Activated CD8-positive, alpha-beta T cell treated with anti-CD3 and anti-CD28 coated beads, Interleukin-2, amount 10 ng/mL, durations not matched to agents 7 days and 5 days (primary cell): Measurements from ENCODE around the gene GIT2. TPM values are rescaled to one million over a fixed set of nuclear protein-coding genes. Genes with fewer than 3 reads are reported as not detected.
A peak's percentile ranks its signal among the peaks of the same experiment; 100 is the strongest.
"Not testable (repeated sequence)": the region's sequence is repeated elsewhere in the genome, so short reads cannot be mapped to it uniquely, and the experiment has no call there.

Experiments
- ATAC-seq: fragments of 150-1000 bp; cut with Tn5 transposase; one replicate; pipeline ENCODE4 v1.10.0; 2021; ENCODE audit warnings: moderate library complexity
- CTCF ChIA-PET: fragments of 350-600 bp; sonication (Branson Sonifier 250); formaldehyde crosslinking; loops from one replicate; lab custom pipeline; 2021; ENCODE audit warnings: antibody characterized with exemption; lab: Charles Lee
- POLR2A ChIA-PET: fragments of 350-600 bp; sonication (Branson Sonifier 250); formaldehyde crosslinking; loops from one replicate; lab custom pipeline; 2021; ENCODE audit warnings: antibody characterized with exemption; lab: Charles Lee
- DNase-seq: peaks from one replicate; pipeline ENCODE4 v3.0.0-alpha.2; 2020
- H3K27ac Mint-ChIP-seq: one replicate; pipeline ENCODE4 v1.8.0; 2021; ENCODE audit warnings: mild to moderate bottlenecking, mixed read lengths
- H3K27me3 Mint-ChIP-seq: one replicate; pipeline ENCODE4 v1.8.0; 2021; ENCODE audit warnings: low read depth, mixed read lengths
- H3K36me3 Mint-ChIP-seq: one replicate; pipeline ENCODE4 v1.8.0; 2021; ENCODE audit warnings: low read depth, mixed read lengths
- H3K4me1 Mint-ChIP-seq: one replicate; pipeline ENCODE4 v1.8.0; 2021; ENCODE audit warnings: low read depth, mixed read lengths
- H3K4me3 Mint-ChIP-seq: one replicate; pipeline ENCODE4 v1.8.0; 2021; ENCODE audit warnings: mild to moderate bottlenecking, mixed read lengths
- H3K9me3 Mint-ChIP-seq: one replicate; pipeline ENCODE4 v1.8.0; 2022; ENCODE audit warnings: mixed read lengths; ENCODE audit not compliant: insufficient read depth
- total RNA-seq, 2 experiments: library from RNA; stranded (reverse); gene quantifications; one replicate each; pipeline ENCODE4 v1.2.3, GENCODE V29; 2021

GIT2 gene
- total RNA-seq, 2 experiments from 2014 or later: 86.6 to 87.7 TPM

DNA sequence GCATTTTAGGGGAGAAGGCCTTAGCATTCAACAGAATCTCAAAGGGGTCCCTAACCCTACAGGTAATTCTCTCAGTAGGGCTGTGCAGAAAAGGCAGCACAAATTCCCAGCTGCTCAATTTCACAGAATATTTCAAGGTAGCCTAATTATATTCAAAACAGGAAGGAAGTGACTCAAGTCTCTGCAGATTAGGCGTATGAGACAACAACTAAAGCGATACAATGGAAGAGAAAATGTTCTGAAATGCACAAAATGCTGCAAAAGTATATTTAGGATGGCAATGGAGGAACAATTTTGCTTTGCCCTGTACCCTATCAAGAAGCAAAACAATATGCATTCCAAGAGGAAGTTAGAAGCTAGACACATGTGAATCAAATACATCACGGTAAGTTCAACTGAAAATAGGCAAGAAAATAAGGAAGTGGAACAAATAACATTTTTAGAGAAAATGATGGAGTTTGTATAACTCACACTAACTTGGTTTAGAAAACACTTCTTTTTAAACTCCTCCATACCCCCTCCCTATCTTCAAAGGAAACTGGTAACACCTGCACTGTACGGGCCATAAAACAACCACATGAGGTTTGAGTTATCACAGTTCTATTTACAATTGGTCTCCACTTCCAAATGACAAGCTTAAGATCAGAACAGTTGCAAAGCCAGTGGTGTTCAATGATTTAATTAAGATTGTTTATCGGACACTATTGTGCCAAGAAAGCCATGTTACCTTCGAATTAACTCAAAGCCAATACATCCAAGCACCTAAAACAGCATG lies 1.6 kb downstream of the GIT2 start:
- Mint-ChIP-seq H3K27ac (peak overlapping the region; percentile 96), H3K27me3 (no peaks in the 10 kb centered on the region), H3K4me1 (peaks cover 51% of the 10 kb centered on the region), H3K4me3 (peak overlapping the region; percentile 99), H3K36me3 (peaks cover 33% of the 10 kb centered on the region), H3K9me3 (no peaks in the 10 kb centered on the region)
- ChIA-PET POLR2A (interaction anchor here (1.1 to 1.5 kb wide), 4 partner anchors 12 to 474 kb away, joined by 3 to 6 read pairs (median 4); partner anchors contain the start of gene FAM216A), CTCF (interaction anchor here (0.5 to 2.1 kb wide), 8 partner anchors 10 to 149 kb away, joined by 3 to 7 read pairs (median 4); no protein-coding TSS in a partner anchor)
- no peak for ATAC-seq
- DNase-seq: no peak

DNA sequence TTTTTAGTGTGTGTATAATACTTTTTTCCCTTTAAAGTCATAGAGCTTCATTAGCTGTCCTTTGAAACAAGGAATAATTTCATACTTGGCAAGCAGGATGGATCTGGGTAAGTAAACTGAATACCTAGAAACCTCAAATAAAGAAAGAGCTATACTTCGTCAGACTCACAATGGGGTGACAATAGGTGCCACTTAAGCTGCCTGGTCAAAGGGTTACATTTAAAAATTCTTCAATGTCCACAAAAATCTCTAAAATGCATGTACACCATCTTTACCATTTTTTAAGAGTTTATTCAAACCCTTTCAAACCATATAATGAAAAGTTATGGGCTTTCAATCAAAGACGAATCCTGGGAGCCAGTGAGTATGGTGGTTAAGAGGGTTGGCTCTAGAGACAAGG lies 3.1 kb downstream of the GIT2 start:
- ChIA-PET POLR2A (interaction anchor here (0.6 kb wide), 1 partner anchor 47 kb away, joined by 3 read pairs; no protein-coding TSS in a partner anchor), CTCF (interaction anchor here (0.8 to 1.9 kb wide), 3 partner anchors 20 to 139 kb away, joined by 3 to 7 read pairs (median 3); no protein-coding TSS in a partner anchor)
- ATAC-seq (no peak), DNase-seq (no peak)
- Mint-ChIP-seq H3K27me3 (no peaks in the 10 kb centered on the region), H3K9me3 (no peaks in the 10 kb centered on the region), H3K4me3 (peak overlapping the region; percentile 24), H3K4me1 (peaks cover 45% of the 10 kb centered on the region), H3K27ac (peak overlapping the region; percentile 1), H3K36me3 (peaks cover 40% of the 10 kb centered on the region)

DNA sequence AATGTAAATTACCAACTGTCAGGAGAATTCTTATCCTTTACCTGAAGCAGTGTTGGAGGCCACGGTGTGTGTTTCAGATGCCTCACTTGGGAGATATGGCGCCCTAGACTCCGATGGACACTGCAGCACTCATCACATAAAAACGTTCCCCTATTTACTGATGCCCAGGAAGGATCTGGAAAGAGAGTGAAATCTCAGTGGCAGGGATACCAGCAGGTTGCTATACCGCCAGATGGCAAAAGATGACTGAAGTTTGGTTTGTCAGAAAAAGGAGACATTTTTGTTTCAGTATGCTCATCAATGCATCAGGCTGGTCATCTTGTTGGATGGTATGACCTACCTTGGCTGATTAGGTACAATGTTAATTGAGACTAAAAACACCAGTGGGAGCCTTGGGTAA lies 4.6 kb downstream of the GIT2 start:
- no peaks in the 10 kb centered on the region for H3K9me3 Mint-ChIP-seq
- peaks cover 48% of the 10 kb centered on the region for H3K36me3 Mint-ChIP-seq
- DNase-seq: no peak
- peaks cover 39% of the 10 kb centered on the region for H3K4me1 Mint-ChIP-seq
- no peaks in the 10 kb centered on the region for H3K27me3 Mint-ChIP-seq
- H3K4me3 Mint-ChIP-seq: no peak overlapping the region
- no peak for ATAC-seq
- H3K27ac Mint-ChIP-seq: no peak overlapping the region
- CTCF ChIA-PET: no interaction called here
- POLR2A ChIA-PET: interaction anchor here (0.7 kb wide), 1 partner anchor 1134 kb away, joined by 3 read pairs; no protein-coding TSS in a partner anchor

- ChIA-PET CTCF (no interaction called here), POLR2A (no interaction called here)
- peaks cover 55% of the 10 kb centered on the region for H3K36me3 Mint-ChIP-seq
- no peak overlapping the region for H3K27ac Mint-ChIP-seq
- H3K4me3 Mint-ChIP-seq: no peak overlapping the region
- H3K4me1 Mint-ChIP-seq: peaks cover 37% of the 10 kb centered on the region
- no peak for ATAC-seq
- no peaks in the 10 kb centered on the region for H3K27me3 Mint-ChIP-seq
- no peaks in the 10 kb centered on the region for H3K9me3 Mint-ChIP-seq
- DNase-seq: no peak
Measured at GRCh38 chr12:109989380-109989779, 6.8 kb downstream of the GIT2 start.

GRCh38 chr12:109988903-109989302 lies 7.3 kb downstream of the GIT2 start:
- ATAC-seq (no peak), DNase-seq (no peak)
- Mint-ChIP-seq H3K36me3 (peaks cover 56% of the 10 kb centered on the region), H3K9me3 (no peaks in the 10 kb centered on the region), H3K4me3 (no peak overlapping the region), H3K27ac (no peak overlapping the region), H3K4me1 (peaks cover 34% of the 10 kb centered on the region), H3K27me3 (no peaks in the 10 kb centered on the region)
- ChIA-PET CTCF (no interaction called here), POLR2A (interaction anchor here (0.6 kb wide), 1 partner anchor 480 kb away, joined by 3 read pairs; the partner anchor contains the start of gene FAM216A)

- POLR2A ChIA-PET: interaction anchor here (0.6 kb wide), 1 partner anchor 480 kb away, joined by 3 read pairs; the partner anchor contains the start of gene FAM216A
- ATAC-seq (no peak), DNase-seq (no peak)
- CTCF ChIA-PET: no interaction called here
- Mint-ChIP-seq H3K27ac (no peak overlapping the region), H3K36me3 (peaks cover 60% of the 10 kb centered on the region), H3K27me3 (no peaks in the 10 kb centered on the region), H3K9me3 (no peaks in the 10 kb centered on the region), H3K4me1 (peaks cover 28% of the 10 kb centered on the region), H3K4me3 (no peak overlapping the region)
Measured at GRCh38 chr12:109988274-109988673, 7.9 kb downstream of the GIT2 start.

DNA sequence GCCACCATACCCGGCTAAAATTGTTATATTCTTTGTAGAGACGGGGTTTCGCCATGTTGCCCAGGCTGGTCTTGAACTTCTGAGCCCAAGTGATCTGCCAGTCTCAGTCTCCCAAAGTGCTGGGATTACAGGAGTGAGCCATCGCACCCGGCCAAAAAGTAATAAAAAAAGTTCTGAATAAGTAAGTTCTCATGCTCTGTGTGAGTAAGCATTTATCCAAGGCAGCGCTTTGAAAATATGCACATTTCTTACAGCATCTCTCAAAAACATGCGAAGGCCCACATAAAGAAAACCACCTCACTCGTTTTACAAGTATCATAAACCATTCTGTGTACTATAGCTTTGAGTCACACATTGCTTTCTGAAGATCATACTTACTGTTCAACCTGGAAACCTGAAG lies 8.6 kb downstream of the GIT2 start:
- Mint-ChIP-seq H3K27ac (no peak overlapping the region), H3K4me3 (no peak overlapping the region), H3K4me1 (peaks cover 25% of the 10 kb centered on the region), H3K9me3 (no peaks in the 10 kb centered on the region), H3K36me3 (peaks cover 63% of the 10 kb centered on the region), H3K27me3 (no peaks in the 10 kb centered on the region)
- DNase-seq (no peak), ATAC-seq (no peak)
- ChIA-PET CTCF (no interaction called here), POLR2A (no interaction called here)

GRCh38 chr12:109986236-109986635 lies 9.9 kb downstream of the GIT2 start:
- ATAC-seq, H3K27ac Mint-ChIP-seq, DNase-seq, H3K9me3 Mint-ChIP-seq, H3K4me3 Mint-ChIP-seq, CTCF ChIA-PET, H3K27me3 Mint-ChIP-seq: not testable (repeated sequence)
- POLR2A ChIA-PET: interaction anchor here (1.1 kb wide), 1 partner anchor 14 kb away, joined by 3 read pairs; no protein-coding TSS in a partner anchor
- Mint-ChIP-seq H3K36me3 (peaks cover 67% of the 10 kb centered on the region), H3K4me1 (peaks cover 30% of the 10 kb centered on the region)

- no peak for DNase-seq
- POLR2A ChIA-PET: no interaction called here
- no peak overlapping the region for H3K4me3 Mint-ChIP-seq
- no peak overlapping the region for H3K27ac Mint-ChIP-seq
- H3K4me1 Mint-ChIP-seq: peaks cover 36% of the 10 kb centered on the region
- H3K27me3 Mint-ChIP-seq: no peaks in the 10 kb centered on the region
- H3K36me3 Mint-ChIP-seq: peaks cover 70% of the 10 kb centered on the region
- H3K9me3 Mint-ChIP-seq: no peaks in the 10 kb centered on the region
- no peak for ATAC-seq
- CTCF ChIA-PET: no interaction called here
Measured at GRCh38 chr12:109983432-109984142, 12.6 kb downstream of the GIT2 start.

DNA sequence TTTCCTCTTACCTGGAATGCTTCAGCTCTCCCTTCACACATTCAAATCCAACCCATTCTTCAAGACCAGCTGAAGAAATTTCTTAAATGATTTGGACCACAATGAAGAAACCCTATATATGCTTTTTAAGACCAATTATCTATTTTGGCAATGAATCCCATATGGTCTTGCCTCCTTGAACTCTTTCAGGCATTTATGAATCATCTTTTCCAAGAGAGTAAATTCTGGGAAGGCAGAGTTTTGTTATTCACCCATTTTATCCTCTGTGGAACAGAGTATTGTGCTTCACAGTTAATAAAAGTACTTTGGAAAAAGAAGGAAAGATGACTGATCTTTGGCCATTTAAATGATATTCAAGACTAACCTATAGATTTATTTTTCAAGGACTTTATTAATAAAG lies 14.0 kb downstream of the GIT2 start:
- Mint-ChIP-seq H3K9me3 (no peaks in the 10 kb centered on the region), H3K4me3 (no peak overlapping the region), H3K27me3 (no peaks in the 10 kb centered on the region), H3K27ac (peak overlapping the region; percentile 28), H3K36me3 (peaks cover 70% of the 10 kb centered on the region), H3K4me1 (peaks cover 36% of the 10 kb centered on the region)
- no peak for ATAC-seq
- CTCF ChIA-PET: interaction anchor here (1.2 to 1.3 kb wide), 3 partner anchors 12 to 60 kb away, joined by 3 to 5 read pairs (median 3); no protein-coding TSS in a partner anchor
- DNase-seq: no peak
- POLR2A ChIA-PET: interaction anchor here (0.9 to 1.8 kb wide), 2 partner anchors 13 to 17 kb away, joined by 3 to 6 read pairs; partner anchors contain the start of gene ANKRD13A

DNA sequence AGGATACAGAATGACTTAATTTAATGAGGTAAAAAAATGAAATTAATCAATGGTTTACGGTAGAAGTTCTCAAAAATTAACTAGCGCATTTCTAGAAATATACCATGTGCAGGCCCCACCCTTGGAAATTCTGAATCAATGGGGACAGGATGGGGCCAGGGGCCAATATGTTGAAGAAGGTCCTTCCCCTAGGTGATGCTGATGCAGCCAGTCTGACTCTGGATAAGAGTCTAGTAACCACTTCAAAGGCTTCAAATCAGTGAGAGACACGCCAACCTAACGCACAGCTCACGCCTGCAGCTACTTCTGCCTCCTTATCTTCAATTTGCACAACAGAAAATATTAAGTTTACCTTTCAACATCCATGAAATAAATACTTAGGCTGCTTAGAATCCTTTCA lies 14.9 kb downstream of the GIT2 start:
- ChIA-PET POLR2A (interaction anchor here (0.9 to 1.8 kb wide), 2 partner anchors 14 to 18 kb away, joined by 3 to 6 read pairs; partner anchors contain the start of gene ANKRD13A), CTCF (interaction anchor here (0.6 to 1.3 kb wide), 4 partner anchors 13 to 133 kb away, joined by 3 to 5 read pairs (median 3); no protein-coding TSS in a partner anchor)
- Mint-ChIP-seq H3K4me3 (no peak overlapping the region), H3K27ac (peak overlapping the region; percentile 28), H3K27me3 (no peaks in the 10 kb centered on the region), H3K9me3 (no peaks in the 10 kb centered on the region), H3K4me1 (peaks cover 36% of the 10 kb centered on the region), H3K36me3 (peaks cover 75% of the 10 kb centered on the region)
- DNase-seq (peak; percentile 51), ATAC-seq (peak; percentile 83)
